HG02642 (cell line): ENCODE data around the gene C3orf22.

ENCODE experiments used
- ATAC-seq: cut with Tn5 transposase; IDR thresholded peaks from one replicate; pipeline ENCODE4 v1.9.1; 2021; ENCODE audit warnings: mild to moderate bottlenecking; ENCODE audit not compliant: unreplicated experiment, poor library complexity

Gene C3orf22

DNA sequence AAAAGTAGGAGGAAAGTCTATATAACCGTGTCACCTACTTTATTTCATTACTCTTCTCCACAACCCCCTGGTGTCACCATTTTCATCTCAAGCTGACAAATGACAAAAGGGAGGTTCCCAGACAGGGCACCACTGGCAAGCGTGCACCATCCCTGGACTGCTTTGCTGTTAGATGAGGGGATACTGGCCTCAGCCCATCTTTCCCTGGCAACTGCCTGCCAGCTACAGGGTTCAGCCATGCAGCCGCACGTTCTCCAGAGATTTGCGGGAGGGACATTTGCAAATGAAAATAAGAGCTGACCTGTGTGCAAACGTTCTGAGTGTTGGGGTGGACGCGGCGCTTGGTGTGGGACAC lies 41.8 kb downstream of the C3orf22 start:
- ATAC-seq = no peak

DNA sequence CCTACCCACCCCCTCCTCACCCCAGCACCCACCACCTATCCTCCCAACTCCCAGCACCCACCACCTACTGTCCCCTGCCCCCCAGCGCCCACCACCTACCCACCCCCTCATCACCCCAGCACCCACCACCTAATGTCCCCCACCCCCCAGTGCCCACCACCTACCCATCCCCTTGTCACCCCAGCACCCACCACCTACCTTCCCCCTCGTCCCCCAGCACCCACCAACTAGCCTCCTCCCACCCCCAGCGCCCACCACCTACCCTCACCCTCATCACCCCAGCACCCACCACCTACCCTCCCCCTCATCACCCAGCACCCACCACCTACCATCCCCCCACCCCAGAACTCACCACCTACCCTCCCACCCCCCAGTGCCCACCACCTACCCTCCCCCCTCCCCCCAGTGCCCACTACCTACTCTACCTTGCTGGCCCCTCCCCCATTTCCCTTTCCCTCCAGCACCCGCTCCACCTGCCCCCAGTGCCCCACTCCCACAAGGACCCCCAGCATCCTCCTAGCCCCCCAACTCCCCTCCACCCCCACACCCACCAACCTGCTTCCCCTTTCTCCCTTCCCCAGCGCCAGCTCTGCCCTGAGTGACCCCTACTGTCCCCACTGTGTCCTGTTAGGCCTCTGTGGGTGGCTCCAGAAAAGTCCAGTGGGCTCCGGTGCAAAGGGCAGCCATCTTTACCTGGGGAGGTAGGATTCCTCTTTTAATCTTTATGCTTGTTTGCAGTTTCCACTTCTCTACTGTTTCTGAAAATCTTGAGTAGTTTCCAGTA lies 42.4 kb downstream of the C3orf22 start:
- no peak for ATAC-seq

DNA sequence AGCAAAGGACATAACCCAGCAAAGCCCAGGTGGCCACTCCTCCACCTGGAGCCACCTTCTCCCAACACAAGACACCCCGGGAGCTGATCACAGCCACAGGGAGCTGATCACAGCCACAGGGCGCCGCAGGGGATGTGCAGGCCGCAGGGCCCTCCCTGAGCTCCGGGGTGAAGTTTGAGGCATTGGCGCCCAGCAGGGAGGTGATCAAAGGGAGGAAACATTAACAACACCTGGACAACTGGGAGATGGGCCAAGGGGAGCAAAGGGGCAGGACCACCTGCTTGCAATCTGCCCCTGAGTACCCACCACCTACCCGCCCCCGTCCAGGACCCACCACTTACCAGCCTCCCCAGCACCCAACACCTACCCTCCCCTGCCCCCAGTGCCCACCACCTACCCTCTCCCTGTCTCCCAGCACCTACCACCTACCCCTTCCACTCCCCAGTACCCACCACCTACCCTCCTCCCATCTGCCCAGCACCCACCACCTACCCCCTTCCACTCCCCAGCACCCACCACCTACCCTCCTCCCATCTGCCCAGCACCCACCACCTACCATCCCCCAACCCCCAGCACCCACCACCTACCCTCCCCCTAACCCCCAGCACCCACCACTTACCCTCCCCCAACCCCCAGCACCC lies 43.5 kb downstream of the C3orf22 start:
- no peak for ATAC-seq

DNA sequence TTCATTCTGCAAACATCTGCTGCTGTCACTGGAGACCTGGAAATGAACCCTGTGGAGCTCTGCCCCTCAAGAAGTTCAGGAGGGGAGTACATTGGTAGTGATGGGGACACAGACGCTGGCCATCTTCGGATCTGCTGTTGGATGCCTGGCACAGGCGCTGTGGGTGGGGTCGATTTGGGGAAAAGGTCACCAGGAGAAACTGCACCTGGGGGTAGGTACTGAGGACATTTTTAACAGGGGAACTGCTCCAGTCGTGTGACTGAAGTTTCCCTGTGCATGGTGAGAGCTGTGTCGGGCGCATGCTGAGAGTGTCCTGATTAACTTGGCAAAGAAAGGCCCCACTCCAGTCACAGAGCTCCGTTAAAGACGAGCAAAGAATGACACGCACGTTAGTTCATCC lies 44.6 kb downstream of the C3orf22 start:
- ATAC-seq = no peak

DNA sequence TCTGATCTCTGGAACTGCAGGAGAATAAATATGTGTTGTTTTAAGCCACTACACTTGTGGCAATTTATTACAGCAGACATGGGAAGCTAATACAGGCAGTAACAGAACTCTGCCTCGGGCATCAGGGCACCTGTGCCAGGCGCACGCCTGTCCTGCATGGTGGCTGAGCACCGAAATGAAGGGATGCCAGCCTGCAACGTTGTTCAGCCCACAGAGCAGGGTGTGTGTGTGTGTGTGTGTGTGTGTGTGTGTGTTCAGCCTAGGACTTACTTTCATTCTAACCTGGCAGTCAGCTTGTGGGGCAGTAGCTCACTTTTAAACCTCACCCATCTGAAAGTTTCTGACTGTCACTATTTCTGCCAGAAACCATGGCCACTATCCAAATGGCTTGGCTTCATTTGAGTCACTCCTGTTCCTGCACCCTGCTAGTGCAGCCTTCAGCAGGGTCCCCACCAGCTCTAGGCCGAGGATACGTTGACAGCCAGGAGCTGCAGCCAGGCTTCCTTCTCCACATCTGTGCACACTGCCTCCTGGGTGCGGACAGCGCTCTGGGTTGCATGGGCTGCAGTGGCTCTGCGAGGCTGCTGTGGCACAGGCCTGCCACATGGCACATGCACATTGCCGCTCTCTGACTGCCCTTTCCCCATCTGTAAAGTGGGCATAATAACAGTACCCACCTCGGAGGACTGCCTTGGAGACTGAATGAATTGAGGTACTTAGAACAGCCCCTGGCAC lies 45.6 kb downstream of the C3orf22 start:
- no peak for ATAC-seq

DNA sequence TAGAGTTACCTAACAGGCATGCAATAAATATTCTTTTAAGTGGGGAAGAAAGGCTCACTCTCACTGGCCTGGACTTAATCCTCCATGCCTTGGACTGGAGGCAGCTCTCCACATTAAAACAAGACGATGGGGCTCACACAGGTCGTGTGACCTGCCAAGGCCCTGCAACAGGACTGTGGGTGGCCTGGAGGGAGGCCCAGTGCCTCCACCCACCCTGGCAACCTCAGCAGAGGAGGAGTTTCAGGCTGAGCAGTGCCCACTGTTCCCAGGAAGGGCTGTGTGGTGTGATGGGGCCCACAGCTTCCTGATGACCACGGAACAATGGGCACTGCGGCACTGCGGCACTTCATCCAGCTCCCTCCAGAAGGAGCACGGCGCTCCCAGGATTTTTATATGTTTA lies 46.7 kb downstream of the C3orf22 start:
- ATAC-seq = no peak

DNA sequence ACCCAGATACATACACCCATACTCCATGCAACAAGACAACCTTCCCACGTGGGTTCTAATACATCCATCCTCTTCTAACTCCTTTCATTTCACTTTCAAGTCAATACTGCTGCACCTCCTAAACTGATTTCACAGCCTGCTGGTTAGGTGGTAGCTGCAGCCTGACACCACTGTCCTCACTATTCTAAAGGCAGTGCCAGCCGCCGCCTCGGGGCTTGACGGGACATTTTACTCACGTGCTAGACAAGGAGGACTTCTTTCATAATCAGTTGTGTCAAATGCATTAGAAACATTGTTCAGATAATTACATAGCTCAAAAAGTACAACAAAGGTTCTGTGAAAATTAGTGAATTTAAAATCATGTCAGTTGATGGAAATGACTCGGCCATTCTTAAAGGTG lies 47.4 kb downstream of the C3orf22 start:
- ATAC-seq = no peak

DNA sequence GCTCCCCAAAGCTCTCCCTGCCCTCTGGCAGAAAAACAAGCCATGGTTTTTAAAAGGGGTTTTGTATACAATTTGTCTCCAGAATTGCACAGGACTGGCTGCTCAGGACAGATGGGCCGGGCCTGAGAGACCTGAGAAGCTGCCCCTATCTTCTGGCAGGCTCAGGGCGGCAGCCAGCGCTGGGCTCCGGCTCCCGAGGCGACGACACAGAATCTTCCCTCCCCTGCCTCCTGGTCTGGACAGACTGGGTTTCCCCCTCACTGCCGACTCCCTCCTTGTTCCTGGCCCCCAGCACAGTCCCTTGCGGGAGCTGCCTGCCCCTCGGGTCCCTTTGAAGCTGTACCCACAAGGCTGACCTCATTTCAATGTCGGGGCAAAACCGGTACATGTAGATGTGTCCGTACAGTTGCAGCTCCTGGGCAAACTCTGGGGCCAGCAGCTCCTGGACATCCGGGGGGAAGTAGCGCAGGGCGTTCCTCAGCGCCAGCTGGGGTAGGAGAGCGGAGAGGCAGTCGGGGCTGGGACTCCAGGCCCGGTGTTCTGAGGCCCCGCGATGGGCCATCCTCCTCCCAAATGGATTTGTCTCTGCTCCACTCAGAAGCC lies 48.3 kb downstream of the C3orf22 start:
- no peak for ATAC-seq

DNA sequence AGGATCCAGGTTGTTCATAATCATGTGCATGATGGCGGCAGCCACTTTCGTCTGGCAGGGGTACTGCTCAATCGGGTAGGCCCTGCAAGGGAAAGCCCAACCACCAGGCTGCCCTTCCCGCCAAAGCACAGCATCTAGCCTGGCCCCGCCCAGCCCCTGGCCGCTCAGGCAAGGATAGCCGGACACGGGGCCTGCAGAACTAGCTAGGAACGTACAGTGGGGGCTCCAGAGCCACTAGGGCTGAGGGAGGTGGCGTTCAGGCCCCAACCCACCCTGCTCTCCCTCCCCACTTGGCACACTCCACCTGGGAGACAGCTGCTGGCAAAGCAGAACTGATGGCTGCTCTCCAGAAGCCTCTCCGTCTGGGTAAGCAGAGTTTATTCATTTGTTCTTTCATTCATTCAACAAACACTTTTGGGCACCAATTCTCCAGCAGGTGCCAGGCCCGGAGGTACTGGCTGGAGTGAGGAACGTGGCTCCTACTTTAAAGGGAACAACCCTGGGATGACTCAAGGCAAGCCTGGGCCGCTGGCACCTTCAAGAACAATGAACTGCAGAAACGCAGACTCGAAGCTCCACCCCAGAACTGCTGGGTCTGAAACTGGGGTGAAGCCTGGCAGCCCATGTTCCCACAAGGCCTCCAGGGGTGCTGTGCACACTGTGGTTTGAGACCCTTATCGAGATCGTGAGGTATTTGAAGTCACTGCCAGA lies 49.0 kb downstream of the C3orf22 start:
- no peak for ATAC-seq

DNA sequence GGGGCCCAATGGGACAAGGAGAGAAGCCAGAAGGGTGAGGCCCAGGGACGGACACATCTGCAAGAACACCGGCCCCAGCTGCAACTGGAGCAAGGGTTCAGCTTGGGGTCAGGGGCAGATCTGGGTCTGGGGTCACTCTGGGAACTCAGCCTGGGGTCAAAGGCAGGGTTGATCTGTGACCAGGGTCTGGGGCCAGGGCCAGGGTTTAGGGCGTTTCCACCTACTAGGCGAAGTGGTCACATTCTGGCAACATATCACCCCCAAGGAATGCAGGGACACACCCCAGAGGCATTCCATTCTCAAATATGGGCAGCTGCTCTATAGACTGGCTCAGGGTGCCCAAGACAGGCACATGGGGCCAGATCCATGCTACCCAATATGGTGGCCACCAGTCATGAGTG lies 50.2 kb downstream of the C3orf22 start:
- no peak for ATAC-seq

DNA sequence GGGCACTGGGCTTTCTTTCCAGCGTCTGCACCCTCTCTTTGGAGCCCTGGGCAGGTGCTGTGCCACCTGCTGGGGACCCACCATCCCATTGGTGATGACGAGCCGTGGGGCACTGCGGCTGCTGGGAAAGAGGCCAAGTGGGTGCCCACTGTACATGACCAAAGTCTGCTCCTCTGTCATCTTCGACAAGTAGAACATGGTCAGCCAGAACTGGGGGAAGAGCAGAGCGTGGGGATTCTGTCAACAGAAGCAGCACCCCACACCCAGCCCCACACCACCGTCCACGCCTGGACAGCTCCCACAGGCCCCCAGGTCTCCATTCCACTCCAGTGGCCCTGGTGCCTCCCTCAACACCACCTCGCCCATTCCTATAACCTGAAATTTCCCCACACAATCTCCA lies 50.8 kb downstream of the C3orf22 start:
- ATAC-seq = no peak

DNA sequence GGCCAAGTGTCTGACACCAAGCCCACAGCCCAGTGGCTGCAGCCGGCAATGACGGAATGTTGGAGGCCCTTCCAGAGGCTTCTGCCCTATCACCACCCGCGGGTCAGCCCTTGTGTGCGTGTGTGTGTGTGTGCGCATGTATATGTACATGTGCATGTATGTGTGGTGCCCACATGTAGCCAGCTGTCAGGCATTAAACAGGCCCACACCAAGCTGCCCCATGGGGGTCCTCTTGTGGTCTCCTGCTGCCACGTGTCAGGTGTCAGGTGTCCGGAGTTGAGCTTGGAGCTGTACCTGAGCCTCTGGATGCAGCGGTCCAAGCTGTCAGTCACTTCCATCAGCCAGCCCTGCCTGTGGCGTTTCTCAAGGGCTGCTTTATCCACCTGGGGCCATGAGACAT lies 55.0 kb downstream of the C3orf22 start:
- no peak for ATAC-seq

DNA sequence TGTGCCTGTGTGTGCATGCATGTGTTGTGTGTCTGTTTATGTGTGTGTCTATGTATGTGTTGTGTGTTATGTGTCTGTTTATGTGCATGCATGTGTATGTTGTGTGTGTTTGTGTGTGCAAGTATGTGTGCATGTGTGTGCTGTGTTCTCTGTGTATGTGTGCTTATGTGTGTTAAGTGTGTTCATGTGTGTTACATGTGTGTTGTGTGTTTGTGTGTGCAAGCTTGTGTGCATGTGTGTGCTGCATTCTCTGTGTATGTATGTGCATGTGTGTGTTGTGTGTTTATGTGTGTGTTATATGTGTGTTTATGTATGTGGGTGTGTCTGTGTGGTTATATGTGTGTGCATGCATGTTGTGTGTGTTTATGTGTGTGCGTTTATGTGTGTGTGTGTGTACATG lies 56.1 kb downstream of the C3orf22 start:
- ATAC-seq = no peak

DNA sequence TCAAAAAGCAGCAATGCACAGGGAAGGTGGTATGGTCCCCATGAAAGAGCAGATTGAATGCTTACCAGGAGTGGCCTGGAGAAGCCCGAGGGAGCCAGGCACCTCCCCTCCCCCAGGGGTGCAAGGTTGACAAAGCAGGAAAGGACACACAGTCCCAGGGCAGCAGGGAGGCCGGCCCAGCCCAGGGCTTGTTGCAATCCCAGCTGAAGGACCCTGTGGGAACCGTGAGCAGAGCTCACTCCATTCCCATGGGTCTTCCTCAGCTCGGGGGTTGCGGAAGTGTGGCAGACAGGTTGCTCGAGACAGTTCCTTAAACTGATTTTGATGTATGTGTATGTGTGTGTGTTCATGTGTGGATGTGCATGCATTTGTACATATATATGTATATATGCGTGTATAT lies 57.0 kb downstream of the C3orf22 start:
- no peak for ATAC-seq

DNA sequence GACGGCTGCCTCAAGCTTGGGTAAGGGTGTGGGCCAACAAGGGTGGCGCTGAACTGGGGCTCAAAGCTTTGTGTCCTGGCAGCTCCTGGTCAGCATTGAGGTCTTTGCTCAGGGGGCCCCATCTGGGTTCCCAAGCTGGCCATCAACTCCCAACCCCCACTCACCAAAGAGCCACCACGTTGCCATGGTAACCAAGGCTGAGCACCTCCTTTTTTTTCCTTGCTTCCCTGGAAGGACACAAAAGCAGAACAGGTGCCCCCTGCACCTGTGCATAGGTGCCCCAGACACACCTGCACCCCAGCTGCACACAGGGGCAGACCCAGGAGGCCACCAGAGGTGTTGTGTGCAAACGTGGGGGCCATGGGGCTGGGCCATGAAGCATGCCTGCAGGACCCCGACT lies 57.7 kb downstream of the C3orf22 start:
- no peak for ATAC-seq

DNA sequence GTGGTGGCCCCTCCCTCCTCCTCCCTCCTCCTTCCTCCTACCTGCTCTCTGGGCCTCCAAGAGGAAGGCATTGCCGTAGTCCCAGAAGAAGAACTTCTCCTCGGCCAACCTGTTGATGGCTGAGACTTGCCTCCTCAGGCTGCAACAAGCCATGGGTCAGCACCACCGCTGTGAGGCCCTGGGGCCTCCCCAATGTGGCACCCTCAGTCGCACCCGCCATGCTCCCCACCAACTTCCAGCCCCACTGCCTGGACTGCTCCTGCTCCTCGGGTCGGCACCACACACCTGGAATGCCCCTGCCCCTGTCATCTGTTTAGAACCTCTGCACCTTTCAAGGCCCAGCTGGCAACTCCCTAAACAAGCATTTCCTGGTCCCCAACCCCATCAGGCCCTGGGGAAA lies 58.7 kb downstream of the C3orf22 start:
- ATAC-seq = no peak
